Endothelial cell of umbilical vein (primary cell): ENCODE measurements around the gene SPATA6L.

Source experiments
- EZH2 ChIP-seq: IDR thresholded peaks from 2 replicates; pipeline ENCODE4 v1.6.1; 2012; ENCODE audit warnings: borderline replicate concordance, low read depth, mild to moderate bottlenecking, moderate library complexity, low read length, inconsistent platforms; ENCODE audit not compliant: severe bottlenecking
- FOS ChIP-seq: IDR thresholded peaks from 2 replicates; pipeline ENCODE4 v1.6.1; 2011; ENCODE audit warnings: mild to moderate bottlenecking, low read length, moderate library complexity, borderline replicate concordance; ENCODE audit not compliant: insufficient read depth
- GATA2 ChIP-seq: IDR thresholded peaks from 2 replicates; pipeline ENCODE4 v1.7.0; 2011; ENCODE audit warnings: low read depth, mild to moderate bottlenecking, moderate library complexity, mixed read lengths, low read length; ENCODE audit not compliant: insufficient read length, insufficient read depth
- JUN ChIP-seq: IDR thresholded peaks from 2 replicates; pipeline ENCODE4 v1.6.1; 2011; ENCODE audit warnings: borderline replicate concordance, low read depth; ENCODE audit not compliant: insufficient read length, insufficient read depth
- MYC ChIP-seq: IDR thresholded peaks from one replicate; pipeline ENCODE4 v1.6.1; 2011; ENCODE audit warnings: mild to moderate bottlenecking, low read depth, low read length
- POLR2A ChIP-seq: IDR thresholded peaks from 2 replicates; pipeline ENCODE4 v1.6.1; 2012; ENCODE audit warnings: low read depth, mild to moderate bottlenecking, control low read depth, low read length
- POLR2AphosphoS5 ChIP-seq: IDR thresholded peaks from 2 replicates; pipeline ENCODE4 v1.6.1; 2012; ENCODE audit warnings: low read depth, mild to moderate bottlenecking, control low read depth, low read length, moderate library complexity; ENCODE audit not compliant: insufficient read depth
- TF ChIP-seq, protein P1 (sequence below): IDR thresholded peaks from 2 replicates; pipeline ENCODE4 v1.6.1; 2011; ENCODE audit not compliant: insufficient read depth, insufficient read length
- TF ChIP-seq, protein P2 (sequence below), 2 donors: IDR thresholded peaks; 1 replicate in 1 of 2; 2 replicates in 1 of 2; pipeline ENCODE4 v1.5.1; 2011; ENCODE audit warnings: low read length in 2 of 2, mild to moderate bottlenecking in 2 of 2, moderate library complexity in 2 of 2, control low read depth in 1 of 2, inconsistent platforms in 1 of 2, low read depth in 1 of 2; ENCODE audit not compliant: insufficient read depth in 1 of 2; ENCODE audit errors: extremely low read depth in 1 of 2

DNA sequence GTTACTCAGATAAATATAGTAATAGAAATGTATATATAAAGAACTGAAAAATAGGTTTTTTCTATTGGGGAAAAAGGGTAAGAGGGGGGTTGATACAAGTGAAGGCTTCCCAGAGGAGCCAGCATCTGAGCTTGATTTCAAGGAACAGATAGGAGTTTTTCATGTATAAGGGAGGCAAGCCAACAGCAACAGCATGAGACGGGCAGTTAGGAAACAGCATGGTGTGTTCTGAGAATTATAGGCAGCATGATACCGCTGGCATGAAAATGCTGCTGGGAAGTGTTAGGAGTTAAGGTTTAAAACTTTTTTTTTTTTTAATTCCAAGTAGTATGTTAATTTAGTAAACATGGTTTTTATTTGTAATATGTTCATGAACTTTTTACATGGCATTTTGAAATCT is 22.7 kb upstream of the SPATA6L start:
- TF ChIP-seq, protein P1, sequence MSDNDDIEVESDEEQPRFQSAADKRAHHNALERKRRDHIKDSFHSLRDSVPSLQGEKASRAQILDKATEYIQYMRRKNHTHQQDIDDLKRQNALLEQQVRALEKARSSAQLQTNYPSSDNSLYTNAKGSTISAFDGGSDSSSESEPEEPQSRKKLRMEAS, result no peak
- TF ChIP-seq, protein P2, sequence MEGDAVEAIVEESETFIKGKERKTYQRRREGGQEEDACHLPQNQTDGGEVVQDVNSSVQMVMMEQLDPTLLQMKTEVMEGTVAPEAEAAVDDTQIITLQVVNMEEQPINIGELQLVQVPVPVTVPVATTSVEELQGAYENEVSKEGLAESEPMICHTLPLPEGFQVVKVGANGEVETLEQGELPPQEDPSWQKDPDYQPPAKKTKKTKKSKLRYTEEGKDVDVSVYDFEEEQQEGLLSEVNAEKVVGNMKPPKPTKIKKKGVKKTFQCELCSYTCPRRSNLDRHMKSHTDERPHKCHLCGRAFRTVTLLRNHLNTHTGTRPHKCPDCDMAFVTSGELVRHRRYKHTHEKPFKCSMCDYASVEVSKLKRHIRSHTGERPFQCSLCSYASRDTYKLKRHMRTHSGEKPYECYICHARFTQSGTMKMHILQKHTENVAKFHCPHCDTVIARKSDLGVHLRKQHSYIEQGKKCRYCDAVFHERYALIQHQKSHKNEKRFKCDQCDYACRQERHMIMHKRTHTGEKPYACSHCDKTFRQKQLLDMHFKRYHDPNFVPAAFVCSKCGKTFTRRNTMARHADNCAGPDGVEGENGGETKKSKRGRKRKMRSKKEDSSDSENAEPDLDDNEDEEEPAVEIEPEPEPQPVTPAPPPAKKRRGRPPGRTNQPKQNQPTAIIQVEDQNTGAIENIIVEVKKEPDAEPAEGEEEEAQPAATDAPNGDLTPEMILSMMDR (IDR thresholded peaks at IDR 0.05; ENCODE audit: extremely low read depth in 1 of 2, insufficient read depth in 1 of 2, low read depth in 1 of 2, low read length in 2 of 2), result no peak
- TF ChIP-seq POLR2AphosphoS5, result no peak
- no peak for TF ChIP-seq EZH2
- TF ChIP-seq POLR2A, result no peak
- no peak for TF ChIP-seq MYC
- no peak for TF ChIP-seq JUN
- TF ChIP-seq FOS, result no peak
- no peak for TF ChIP-seq GATA2
